Measurements from ENCODE around the gene TDRD7. TPM values are rescaled to one million over a fixed set of nuclear protein-coding genes. Genes with fewer than 3 reads are reported as not detected.

TDRD7 gene
- total RNA-seq, 1 donor from 2014 or later: 4.7 TPM

DNA sequence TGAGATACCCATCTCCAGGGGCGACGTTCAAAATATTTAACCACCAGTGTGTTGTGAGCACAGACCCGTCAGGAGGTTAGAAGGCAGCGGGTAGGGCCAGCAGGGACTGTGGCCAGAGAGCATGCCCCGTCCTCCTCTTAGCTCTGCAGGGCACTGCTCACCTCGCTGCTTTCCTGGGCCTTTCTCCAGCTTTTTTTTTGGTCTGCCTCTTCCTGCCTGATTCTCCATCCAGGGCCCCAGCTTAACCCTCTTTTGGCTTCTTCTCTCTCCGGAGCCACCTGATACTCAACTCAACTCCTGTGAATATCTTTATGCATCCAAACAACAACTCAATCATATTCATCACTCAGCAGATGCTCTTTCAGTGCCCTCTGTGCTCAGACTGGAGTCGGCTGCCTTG lies 133.6 kb downstream of the TDRD7 start:
- H3K9me3 Mint-ChIP-seq: no peaks in the 10 kb centered on the region
- no peaks in the 10 kb centered on the region for H3K36me3 Mint-ChIP-seq (ENCODE audit: low read depth)
- no peak for DNase-seq (ENCODE audit: low spot score)

More for the DNA sequence above, 133.6 kb downstream of the TDRD7 start:
- H3K27ac Mint-ChIP-seq: no peak overlapping the region
- intact Hi-C loops (cut with micrococcal nuclease): no loop called here
- peaks cover 12% of the 10 kb centered on the region for H3K27me3 Mint-ChIP-seq (ENCODE audit: insufficient read depth)
- no peak overlapping the region for H3K4me3 Mint-ChIP-seq
- H3K4me1 Mint-ChIP-seq (ENCODE audit: low read depth): no peaks in the 10 kb centered on the region

Other genes with a start within 250 kb of the TDRD7 start
- gene CCDC180, start 104.4 kb upstream of the TDRD7 start, total RNA-seq: 0.83 and 2.4 TPM in 2 replicates
- 0.81 and 0.86 TPM in 2 replicates for gene TMOD1, start 89.6 kb downstream of the TDRD7 start, total RNA-seq
- gene TSTD2, start 221.3 kb downstream of the TDRD7 start, total RNA-seq: 16.4 and 19.2 TPM in 2 replicates
- gene NCBP1, start 221.7 kb downstream of the TDRD7 start, total RNA-seq: 43.2 and 50.5 TPM in 2 replicates

Data from activated T-helper 1 cell treated with anti-CD3 and anti-CD28 coated beads, Interleukin-12 subunit alpha, Interleukin-12 subunit beta, Interleukin-2, Interleukin-4 antibody, amounts not matched to agents 30 ng/mL and 10 ng/mL and 1 ng/mL, durations not matched to agents 14 hours and 24 hours and 36 hours (primary cell).